GM12891 (cell line): ENCODE data around the gene SLC50A1.

Experiments
- DNase-seq: peaks from one replicate; pipeline ENCODE4 v3.0.0; 2011; ENCODE audit warnings: low spot score; ENCODE audit not compliant: insufficient read length
- FAIRE-seq: peaks from 2 replicates; lab custom pipeline; 2011; peaks lifted over from hg19 to GRCh38; lab: Jason Lieb, UNC
- PAX5 ChIP-seq: IDR thresholded peaks from 2 replicates; pipeline ENCODE4 v1.6.1; 2011; ENCODE audit warnings: low read length, moderate library complexity, mild to moderate bottlenecking; ENCODE audit not compliant: insufficient read depth, severe bottlenecking
- POLR2A ChIP-seq: IDR thresholded peaks from 2 replicates; pipeline ENCODE4 v1.6.1; 2011; ENCODE audit warnings: low read depth, low read length, control low read depth
- POLR2AphosphoS5 ChIP-seq: IDR thresholded peaks from 2 replicates; pipeline ENCODE4 v1.6.1; 2011; ENCODE audit warnings: low read depth, low read length, control low read depth
- POU2F2 ChIP-seq: IDR thresholded peaks from 2 replicates; pipeline ENCODE4 v1.6.1; 2011; ENCODE audit warnings: low read depth, mild to moderate bottlenecking, control low read depth, low read length, moderate library complexity
- SPI1 ChIP-seq: IDR thresholded peaks from 2 replicates; pipeline ENCODE4 v1.6.1; 2011; ENCODE audit warnings: low read depth, low read length, control low read depth
- TAF1 ChIP-seq: IDR thresholded peaks from 2 replicates; pipeline ENCODE4 v1.6.1; 2011; ENCODE audit warnings: low read depth, low read length, control low read depth

SLC50A1 gene

GRCh38 chr1:155177192-155177917, 41.7 kb downstream of the SLC50A1 start:
- no peak for TF ChIP-seq POLR2AphosphoS5
- FAIRE-seq, result no peak
- DNase-seq, result peak; percentile 27

GRCh38 chr1:155177918-155178281, 42.2 kb downstream of the SLC50A1 start:
- DNase-seq (no peak), FAIRE-seq (no peak)
- TF ChIP-seq SPI1, result no peak
- no peak for TF ChIP-seq POLR2A
- no peak for TF ChIP-seq TAF1
- no peak for TF ChIP-seq POLR2AphosphoS5
- no peak for TF ChIP-seq POU2F2
- no peak for TF ChIP-seq PAX5

- DNase-seq, result no peak
Measured at GRCh38 chr1:155178441-155179111, 42.9 kb downstream of the SLC50A1 start.

GRCh38 chr1:155179112-155180031, 43.7 kb downstream of the SLC50A1 start:
- no peak for FAIRE-seq
- TF ChIP-seq POLR2AphosphoS5, result no peak
- TF ChIP-seq SPI1, result peak; percentile 41; the same call in 1 of the 2 replicates
- no peak for DNase-seq

More at GRCh38 chr1:155178441-155179111, 42.9 kb downstream of the SLC50A1 start:
- no peak for FAIRE-seq
- TF ChIP-seq POU2F2 (no peak), POLR2AphosphoS5 (no peak), POLR2A (no peak), PAX5 (no peak)

- DNase-seq (no peak), FAIRE-seq (no peak)
- TF ChIP-seq PAX5 (no peak), SPI1 (no peak), TAF1 (no peak), POU2F2 (no peak), POLR2AphosphoS5 (no peak), POLR2A (no peak)
Measured at GRCh38 chr1:155181371-155182051, 45.9 kb downstream of the SLC50A1 start.

- no peak for DNase-seq
- FAIRE-seq, result no peak
- TF ChIP-seq TAF1 (no peak), POU2F2 (no peak), PAX5 (no peak), POLR2A (no peak), POLR2AphosphoS5 (no peak), SPI1 (no peak)
Measured at GRCh38 chr1:155182052-155182550, 46.4 kb downstream of the SLC50A1 start.

- DNase-seq (no peak), FAIRE-seq (no peak)
- no peak for TF ChIP-seq POLR2A
- TF ChIP-seq TAF1, result no peak
- no peak for TF ChIP-seq POLR2AphosphoS5
- no peak for TF ChIP-seq POU2F2
- no peak for TF ChIP-seq SPI1
- TF ChIP-seq PAX5, result no peak
Measured at GRCh38 chr1:155183775-155184221, 48.1 kb downstream of the SLC50A1 start.

GRCh38 chr1:155184351-155184811, 48.7 kb downstream of the SLC50A1 start:
- DNase-seq, result no peak
- no peak for FAIRE-seq
- TF ChIP-seq POLR2A, result no peak
- no peak for TF ChIP-seq TAF1
- TF ChIP-seq POLR2AphosphoS5, result no peak
- no peak for TF ChIP-seq SPI1
- TF ChIP-seq PAX5, result no peak
- TF ChIP-seq POU2F2, result no peak
